ENCODE data around the gene FLRT3.
A peak's percentile ranks its signal among the peaks of the same experiment; 100 is the strongest.

The FLRT3 gene

GRCh38 chr20:14337400-14338171, at the start of gene FLRT3:
FLRT3 (minus strand) TSS chr20:14337612; CDS start chr20:14327506, 10,106 bp downstream.
- TF ChIP-seq CTCF (IDR thresholded peaks at IDR 0.05; ENCODE audit: low read depth, low read length): peak; percentile 79
- H3K9me3 ChIP-seq (ENCODE audit: severe bottlenecking): no peaks in the 10 kb centered on the region
- H3K4me3 ChIP-seq (ENCODE audit: low read depth, low read length): peak within 1 kb of the TSS; percentile 72
- DNase-seq: peak; percentile 87
- no peaks in the 10 kb centered on the region for H3K27me3 ChIP-seq (ENCODE audit: insufficient read depth, low read depth, severe bottlenecking)
- no peak within 1 kb of the TSS; the same call in 1 of the 2 replicates for H3K27ac ChIP-seq
- H3K36me3 ChIP-seq: no peaks in the 10 kb centered on the region

GRCh38 chr20:14386726-14387125, 49.3 kb upstream of the FLRT3 start:
- DNase-seq: no peak
- H3K36me3 ChIP-seq: no peaks in the 10 kb centered on the region
- H3K27me3 ChIP-seq (ENCODE audit: insufficient read depth, low read depth, severe bottlenecking): no peaks in the 10 kb centered on the region
- no peak overlapping the region for H3K4me3 ChIP-seq (ENCODE audit: low read depth, low read length)
- no peak for TF ChIP-seq CTCF (IDR thresholded peaks at IDR 0.05; ENCODE audit: low read depth, low read length)
- no peaks in the 10 kb centered on the region for H3K9me3 ChIP-seq (ENCODE audit: severe bottlenecking)
- no peak overlapping the region for H3K27ac ChIP-seq

- Histone ChIP-seq H3K36me3 (no peaks in the 10 kb centered on the region), H3K9me3 (ENCODE audit: severe bottlenecking) (no peaks in the 10 kb centered on the region), H3K27me3 (ENCODE audit: insufficient read depth, low read depth, severe bottlenecking) (no peaks in the 10 kb centered on the region), H3K27ac (no peak overlapping the region), H3K4me3 (ENCODE audit: low read depth, low read length) (no peak overlapping the region)
- no peak for TF ChIP-seq CTCF (IDR thresholded peaks at IDR 0.05; ENCODE audit: low read depth, low read length)
- DNase-seq: no peak
These were observed 47.8 kb upstream of the FLRT3 start for GRCh38 chr20:14385176-14385740.

GRCh38 chr20:14384416-14385175, 47.2 kb upstream of the FLRT3 start:
- no peak for DNase-seq
- Histone ChIP-seq H3K36me3 (no peaks in the 10 kb centered on the region), H3K27me3 (ENCODE audit: insufficient read depth, low read depth, severe bottlenecking) (no peaks in the 10 kb centered on the region), H3K4me3 (ENCODE audit: low read depth, low read length) (no peak overlapping the region), H3K27ac (no peak overlapping the region), H3K9me3 (ENCODE audit: severe bottlenecking) (no peaks in the 10 kb centered on the region)
- no peak for TF ChIP-seq CTCF (IDR thresholded peaks at IDR 0.05; ENCODE audit: low read depth, low read length)

GRCh38 chr20:14383335-14383734, 45.9 kb upstream of the FLRT3 start:
- TF ChIP-seq CTCF (IDR thresholded peaks at IDR 0.05; ENCODE audit: low read depth, low read length): no peak
- H3K9me3 ChIP-seq (ENCODE audit: severe bottlenecking): no peaks in the 10 kb centered on the region
- no peak overlapping the region for H3K4me3 ChIP-seq (ENCODE audit: low read depth, low read length)
- no peaks in the 10 kb centered on the region for H3K36me3 ChIP-seq
- DNase-seq: no peak
- no peak overlapping the region for H3K27ac ChIP-seq
- H3K27me3 ChIP-seq (ENCODE audit: insufficient read depth, low read depth, severe bottlenecking): no peaks in the 10 kb centered on the region

Measured in WERI-Rb-1 (cell line).